ENCODE measurements around the gene ZFP36. TPM values are rescaled to one million over a fixed set of nuclear protein-coding genes. Genes with fewer than 3 reads are reported as not detected.
A peak's percentile ranks its signal among the peaks of the same experiment; 100 is the strongest.

The ZFP36 gene
- total and polyA plus RNA-seq, 3 donors from 2014 or later: 46.4 to 90.9 (median 77.7) TPM

- no peaks in the 10 kb centered on the region for H3K9me3 ChIP-seq
- H3K27ac ChIP-seq: peak overlapping the region; percentile 75 to 90
Observed at GRCh38 chr19:39398297-39398864, 8.3 kb upstream of the ZFP36 start.

GRCh38 chr19:39399668-39400050, 7.0 kb upstream of the ZFP36 start:
- WGBS, 2 donors: 91 to 96% methylated on average over 4 of the region's 4 CpGs
- no peaks in the 10 kb centered on the region for H3K36me3 ChIP-seq (ENCODE audit: low read depth, missing control alignments)
- no peak overlapping the region for H3K4me3 ChIP-seq
- intact Hi-C loops (cut with DNase I; ENCODE audit: low total_unique reads): no loop called here
- peak overlapping the region in 1 of 2 donors; percentile 75 for H3K27ac ChIP-seq
- no peak for DNase-seq
- H3K9me3 ChIP-seq: no peaks in the 10 kb centered on the region
- TF ChIP-seq POLR2A (IDR thresholded peaks at IDR 0.05) (no peak), CTCF (IDR thresholded peaks at IDR 0.05) (no peak)
- peaks cover 34% of the 10 kb centered on the region for H3K4me1 ChIP-seq
- H3K27me3 ChIP-seq: no peaks in the 10 kb centered on the region

More at GRCh38 chr19:39398297-39398864, 8.3 kb upstream of the ZFP36 start:
- Histone ChIP-seq H3K27me3 (no peaks in the 10 kb centered on the region), H3K4me1 (peaks cover 29% of the 10 kb centered on the region), H3K4me3 (no peak overlapping the region), H3K36me3 (ENCODE audit: low read depth, missing control alignments) (no peaks in the 10 kb centered on the region)
- 78 to 81% methylated on average over 5 to 11 of the region's 11 CpGs for WGBS, 2 donors
- DNase-seq: peak; percentile 62
- intact Hi-C loops (cut with DNase I; ENCODE audit: low total_unique reads): no loop called here
- TF ChIP-seq CTCF (IDR thresholded peaks at IDR 0.05): no peak
- TF ChIP-seq POLR2A (IDR thresholded peaks at IDR 0.05): no peak

- no peaks in the 10 kb centered on the region for H3K27me3 ChIP-seq
- TF ChIP-seq CTCF (IDR thresholded peaks at IDR 0.05) (no peak), POLR2A (IDR thresholded peaks at IDR 0.05) (no peak)
- intact Hi-C loops (cut with DNase I; ENCODE audit: low total_unique reads): no loop called here
- no peak for DNase-seq
- peak overlapping the region in 1 of 2 donors; percentile 75 for H3K27ac ChIP-seq
- peaks cover 35% of the 10 kb centered on the region for H3K4me1 ChIP-seq
- WGBS, 2 donors: 80 to 83% methylated on average over 4 of the region's 4 CpGs
- no peaks in the 10 kb centered on the region for H3K36me3 ChIP-seq (ENCODE audit: low read depth, missing control alignments)
- no peak overlapping the region for H3K4me3 ChIP-seq
- no peaks in the 10 kb centered on the region for H3K9me3 ChIP-seq
Observed at GRCh38 chr19:39400061-39400460, 6.6 kb upstream of the ZFP36 start.

- no peak for TF ChIP-seq POLR2A (IDR thresholded peaks at IDR 0.05)
- no peak for TF ChIP-seq CTCF (IDR thresholded peaks at IDR 0.05)
- intact Hi-C loops (cut with DNase I; ENCODE audit: low total_unique reads): no loop called here
- H3K27ac ChIP-seq: peak overlapping the region; percentile 95 to 97
- H3K9me3 ChIP-seq: no peaks in the 10 kb centered on the region
- no peak for DNase-seq
- no peaks in the 10 kb centered on the region for H3K36me3 ChIP-seq (ENCODE audit: low read depth, missing control alignments)
- peaks cover 45% of the 10 kb centered on the region for H3K4me1 ChIP-seq
- no peaks in the 10 kb centered on the region for H3K27me3 ChIP-seq
- WGBS, 2 donors: 67% methylated on average over 4 of the region's 4 CpGs
- H3K4me3 ChIP-seq: no peak overlapping the region
Observed at GRCh38 chr19:39401070-39401548, 5.5 kb upstream of the ZFP36 start.
